BLaER1 treated with 17β-estradiol and CSF1 and Interleukin-3, amounts not matched to agents 10 nM and 100 nM (cell line): ENCODE measurements around the gene NASP.

Experiments
- H3K27ac ChIP-seq, 11 experiments: shearing (Covaris generic); formaldehyde crosslinking; 2 replicates each; pipeline ENCODE4 v1.8.1; 2022
- H3K27me3 ChIP-seq, 11 experiments: shearing (Covaris generic); formaldehyde crosslinking; 2 replicates each; pipeline ENCODE4 v1.8.1; 2022
- H3K36me3 ChIP-seq, 11 experiments: shearing (Covaris generic); formaldehyde crosslinking; 2 replicates each; pipeline ENCODE4 v1.8.1; 2022
- H3K4me1 ChIP-seq, 10 experiments: shearing (Covaris generic); formaldehyde crosslinking; 2 replicates each; pipeline ENCODE4 v1.8.1; 2022
- H3K4me2 ChIP-seq, 11 experiments: shearing (Covaris generic); formaldehyde crosslinking; 2 replicates each; pipeline ENCODE4 v1.8.1; 2022
- H3K4me3 ChIP-seq, 10 experiments: shearing (Covaris generic); formaldehyde crosslinking; 2 replicates each; pipeline ENCODE4 v1.8.1; 2022
- H3K9ac ChIP-seq, 11 experiments: shearing (Covaris generic); formaldehyde crosslinking; 2 replicates each; pipeline ENCODE4 v1.8.1; 2022
- H3K9me3 ChIP-seq, 11 experiments: shearing (Covaris generic); formaldehyde crosslinking; replicated peaks in 1 of 11; 2 replicates each; pipeline ENCODE4 v1.8.1; 2022
- H4K20me1 ChIP-seq, 11 experiments: shearing (Covaris generic); formaldehyde crosslinking; 2 replicates each; pipeline ENCODE4 v1.8.1; 2022
- Cebpa-rat ChIP-seq, 11 experiments: shearing (Covaris generic); IDR thresholded peaks; 2 replicates each; pipeline ENCODE4 v1.8.1; 2022

NASP gene

DNA sequence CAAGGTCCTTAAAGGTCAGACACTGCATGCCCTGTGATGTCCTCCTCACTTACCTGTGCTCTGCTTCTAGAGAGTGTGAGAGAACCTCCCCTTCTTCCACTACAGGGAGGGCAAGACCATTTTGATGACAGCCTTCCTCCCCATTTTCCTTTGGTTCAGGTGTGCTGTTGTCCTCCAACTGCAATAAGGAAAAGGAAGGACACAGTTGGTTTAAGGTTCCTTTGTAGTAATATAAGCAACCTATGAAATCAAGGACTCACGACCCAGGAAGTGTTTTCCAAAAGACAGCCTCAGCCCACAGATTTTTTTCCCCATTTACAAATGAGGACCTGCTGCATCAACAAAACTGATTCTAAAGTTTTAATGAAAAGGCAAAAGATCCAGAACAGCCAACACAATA, 46.6 kb downstream of the NASP start:
- Histone ChIP-seq H3K9me3 (no peaks in the 10 kb centered on the region), H3K36me3 (peaks cover 97 to 100% (median 100%) of the 10 kb centered on the region in 11 experiments), H3K9ac (no peak overlapping the region), H3K4me3 (no peak overlapping the region), H3K4me1 (no peaks in the 10 kb centered on the region), H3K27me3 (no peaks in the 10 kb centered on the region), H3K4me2 (no peak overlapping the region), H3K27ac (no peak overlapping the region), H4K20me1 (peaks cover 0 to 56% (median 0%) of the 10 kb centered on the region in 11 experiments; a peak in 6 of 22 replicates)
- no peak for TF ChIP-seq Cebpa-rat (IDR thresholded peaks at IDR 0.05)

DNA sequence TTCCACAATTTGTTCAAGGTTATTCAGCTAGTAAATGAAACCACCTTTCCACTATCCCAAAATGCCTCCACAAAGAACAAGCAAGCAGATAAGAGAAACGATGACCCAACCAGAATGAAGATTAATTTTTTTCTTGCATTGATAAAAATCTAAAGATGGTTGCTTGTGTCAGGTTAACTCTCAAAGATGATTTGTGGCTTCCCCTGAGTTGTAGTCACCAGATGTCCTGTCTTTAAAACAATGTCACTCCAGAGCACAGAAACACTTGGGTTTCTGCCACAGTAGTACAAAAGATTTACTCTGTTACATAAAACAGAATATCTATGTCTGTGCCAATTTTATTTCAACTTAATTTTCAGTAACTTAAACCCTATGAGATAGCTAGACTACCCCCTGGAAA, 51.4 kb downstream of the NASP start:
- Histone ChIP-seq H3K27ac (no peak overlapping the region), H4K20me1 (peaks cover 0 to 86% (median 0%) of the 10 kb centered on the region in 11 experiments; a peak in 6 of 22 replicates), H3K4me3 (no peak overlapping the region), H3K36me3 (peaks cover 100% of the 10 kb centered on the region in 11 experiments), H3K4me2 (no peak overlapping the region), H3K27me3 (no peaks in the 10 kb centered on the region), H3K9me3 (no peaks in the 10 kb centered on the region), H3K4me1 (no peaks in the 10 kb centered on the region), H3K9ac (no peak overlapping the region)
- TF ChIP-seq Cebpa-rat (IDR thresholded peaks at IDR 0.05), result no peak

GRCh38 chr1:45640293-45640692, 56.5 kb downstream of the NASP start:
- Histone ChIP-seq H3K36me3 (peaks cover 86 to 98% (median 89%) of the 10 kb centered on the region in 11 experiments), H3K27ac (no peak overlapping the region)
- TF ChIP-seq Cebpa-rat (IDR thresholded peaks at IDR 0.05), result no peak

GRCh38 chr1:45643321-45643720, 59.5 kb downstream of the NASP start:
- Histone ChIP-seq H4K20me1 (peaks cover 7 to 96% (median 47%) of the 10 kb centered on the region in 11 experiments; a peak in 16 of 22 replicates), H3K4me1 (peaks cover 0 to 35% (median 20%) of the 10 kb centered on the region in 10 experiments; a peak in 15 of 20 replicates), H3K27ac (no peak overlapping the region), H3K36me3 (peaks cover 66 to 94% (median 86%) of the 10 kb centered on the region in 11 experiments), H3K9ac (no peak overlapping the region), H3K4me3 (no peak overlapping the region), H3K9me3 (no peaks in the 10 kb centered on the region), H3K4me2 (no peak overlapping the region), H3K27me3 (no peaks in the 10 kb centered on the region)
- TF ChIP-seq Cebpa-rat (IDR thresholded peaks at IDR 0.05), result no peak

More at GRCh38 chr1:45640293-45640692, 56.5 kb downstream of the NASP start:
- Histone ChIP-seq H3K4me2 (no peak overlapping the region), H3K9ac (no peak overlapping the region), H3K4me1 (peaks cover 0 to 10% (median 6%) of the 10 kb centered on the region in 10 experiments; a peak in 10 of 20 replicates), H3K27me3 (no peaks in the 10 kb centered on the region), H4K20me1 (peaks cover 0 to 92% (median 26%) of the 10 kb centered on the region in 11 experiments; a peak in 11 of 22 replicates), H3K4me3 (no peak overlapping the region), H3K9me3 (no peaks in the 10 kb centered on the region)

DNA sequence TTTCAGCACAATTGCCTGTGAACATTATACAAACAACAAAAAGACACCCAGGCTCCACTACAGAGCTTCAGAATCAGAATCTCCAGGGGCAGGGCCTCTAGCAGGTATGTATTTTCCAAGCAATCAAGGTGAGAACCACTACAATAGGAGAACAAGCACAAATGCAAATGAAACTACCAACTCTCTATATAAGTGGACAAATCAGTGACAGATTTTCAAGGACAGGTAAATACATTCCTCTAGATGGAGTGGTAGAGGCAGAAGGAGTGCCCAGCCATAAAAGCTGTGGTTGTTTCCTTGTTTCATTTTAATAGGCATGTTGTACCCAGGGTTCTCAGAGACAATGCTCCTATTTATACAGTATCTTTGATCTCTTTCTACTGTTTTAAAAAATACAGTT, 60.1 kb downstream of the NASP start:
- Histone ChIP-seq H3K9me3 (no peaks in the 10 kb centered on the region), H3K4me2 (no peak overlapping the region), H3K4me1 (peaks cover 0 to 41% (median 20%) of the 10 kb centered on the region in 10 experiments; a peak in 15 of 20 replicates), H4K20me1 (peaks cover 12 to 96% (median 50%) of the 10 kb centered on the region in 11 experiments; a peak in 16 of 22 replicates), H3K27ac (no peak overlapping the region), H3K4me3 (no peak overlapping the region), H3K36me3 (peaks cover 66 to 94% (median 86%) of the 10 kb centered on the region in 11 experiments), H3K27me3 (no peaks in the 10 kb centered on the region), H3K9ac (no peak overlapping the region)
- no peak for TF ChIP-seq Cebpa-rat (IDR thresholded peaks at IDR 0.05)

- Histone ChIP-seq H3K36me3 (peaks cover 66 to 94% (median 86%) of the 10 kb centered on the region in 11 experiments), H3K4me3 (no peak overlapping the region), H3K9me3 (no peaks in the 10 kb centered on the region), H3K4me2 (no peak overlapping the region; a peak in 1 of 22 replicates), H3K27ac (no peak overlapping the region), H3K9ac (no peak overlapping the region), H3K4me1 (peaks cover 0 to 42% (median 20%) of the 10 kb centered on the region in 10 experiments; a peak in 15 of 20 replicates), H3K27me3 (no peaks in the 10 kb centered on the region), H4K20me1 (peaks cover 12 to 98% (median 51%) of the 10 kb centered on the region in 11 experiments; a peak in 16 of 22 replicates)
- no peak for TF ChIP-seq Cebpa-rat (IDR thresholded peaks at IDR 0.05)
These were observed 60.8 kb downstream of the NASP start for GRCh38 chr1:45644661-45645060.

DNA sequence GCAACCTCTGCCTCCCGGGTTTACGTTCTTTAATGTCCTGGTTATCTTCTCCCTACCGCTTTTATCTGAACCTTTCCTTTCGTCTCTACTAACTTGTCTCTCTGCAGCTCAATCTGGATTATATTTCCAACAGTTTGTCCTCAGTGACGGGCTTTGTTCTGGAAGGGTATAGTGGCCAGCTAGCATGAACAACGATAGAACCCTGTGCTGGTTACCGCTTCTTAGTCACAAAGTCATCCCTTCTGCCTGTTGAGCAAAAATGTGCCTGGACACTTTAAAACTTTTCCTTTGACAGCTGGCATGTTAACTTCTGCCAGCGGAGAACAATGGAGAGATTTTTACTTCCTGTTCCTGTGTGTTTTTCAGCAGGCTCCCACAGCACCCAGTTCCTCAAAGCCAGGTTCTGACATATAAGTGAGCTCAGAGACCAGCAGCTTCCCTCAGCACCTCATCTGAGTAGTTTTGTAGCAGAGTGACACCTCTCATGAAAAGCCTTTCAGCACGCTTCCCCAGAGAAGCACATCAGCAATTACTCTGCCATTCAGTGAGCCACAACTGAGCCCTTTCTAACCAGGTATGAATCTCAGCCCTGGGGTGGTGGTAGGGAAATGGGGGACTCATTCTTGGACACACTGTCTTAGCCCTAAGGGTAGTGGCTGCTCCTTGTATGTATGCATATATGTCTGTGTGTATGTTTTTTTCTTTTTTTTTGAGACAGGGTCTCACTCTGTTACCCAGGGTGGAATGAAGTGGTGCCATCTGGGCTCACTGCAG, 63.6 kb downstream of the NASP start:
- peak overlapping the region in 6 of 11 experiments; percentile 2 to 47 (median 28); a peak in 5 of 22 replicates for H3K27ac ChIP-seq
- peaks cover 66 to 94% (median 86%) of the 10 kb centered on the region in 11 experiments for H3K36me3 ChIP-seq

GRCh38 chr1:45654540-45655280, 70.9 kb downstream of the NASP start:
- Histone ChIP-seq H3K4me2 (no peak overlapping the region), H4K20me1 (peaks cover 6 to 99% (median 29%) of the 10 kb centered on the region in 11 experiments; a peak in 17 of 22 replicates), H3K9ac (no peak overlapping the region), H3K4me3 (no peak overlapping the region), H3K9me3 (no peaks in the 10 kb centered on the region), H3K4me1 (no peaks in the 10 kb centered on the region), H3K36me3 (peaks cover 99 to 100% (median 100%) of the 10 kb centered on the region in 11 experiments), H3K27me3 (no peaks in the 10 kb centered on the region), H3K27ac (no peak overlapping the region)
- peak in 2 of 11 experiments; percentile 21 to 31; a peak in 1 of 22 replicates for TF ChIP-seq Cebpa-rat (IDR thresholded peaks at IDR 0.05)

More for the DNA sequence above, 63.6 kb downstream of the NASP start:
- no peaks in the 10 kb centered on the region for H3K9me3 ChIP-seq
- H4K20me1 ChIP-seq, result peaks cover 13 to 100% (median 60%) of the 10 kb centered on the region in 11 experiments; a peak in 17 of 22 replicates
- TF ChIP-seq Cebpa-rat (IDR thresholded peaks at IDR 0.05), result no peak
- H3K4me2 ChIP-seq, result peak overlapping the region in 5 of 11 experiments; percentile 27 to 64 (median 48); a peak in 9 of 22 replicates
- H3K9ac ChIP-seq, result peak overlapping the region in 3 of 11 experiments; percentile 13 to 37 (median 18); a peak in 5 of 22 replicates
- no peaks in the 10 kb centered on the region for H3K27me3 ChIP-seq
- peaks cover 0 to 42% (median 18%) of the 10 kb centered on the region in 10 experiments; a peak in 15 of 20 replicates for H3K4me1 ChIP-seq
- H3K4me3 ChIP-seq, result no peak overlapping the region
